Measurements from ENCODE around the gene CBX1. TPM values are rescaled to one million over a fixed set of nuclear protein-coding genes. Genes with fewer than 3 reads are reported as not detected.

Gene CBX1
- total and polyA plus RNA-seq, 4 donors, result 3.4 to 11.6 (median 9.6) TPM

DNA sequence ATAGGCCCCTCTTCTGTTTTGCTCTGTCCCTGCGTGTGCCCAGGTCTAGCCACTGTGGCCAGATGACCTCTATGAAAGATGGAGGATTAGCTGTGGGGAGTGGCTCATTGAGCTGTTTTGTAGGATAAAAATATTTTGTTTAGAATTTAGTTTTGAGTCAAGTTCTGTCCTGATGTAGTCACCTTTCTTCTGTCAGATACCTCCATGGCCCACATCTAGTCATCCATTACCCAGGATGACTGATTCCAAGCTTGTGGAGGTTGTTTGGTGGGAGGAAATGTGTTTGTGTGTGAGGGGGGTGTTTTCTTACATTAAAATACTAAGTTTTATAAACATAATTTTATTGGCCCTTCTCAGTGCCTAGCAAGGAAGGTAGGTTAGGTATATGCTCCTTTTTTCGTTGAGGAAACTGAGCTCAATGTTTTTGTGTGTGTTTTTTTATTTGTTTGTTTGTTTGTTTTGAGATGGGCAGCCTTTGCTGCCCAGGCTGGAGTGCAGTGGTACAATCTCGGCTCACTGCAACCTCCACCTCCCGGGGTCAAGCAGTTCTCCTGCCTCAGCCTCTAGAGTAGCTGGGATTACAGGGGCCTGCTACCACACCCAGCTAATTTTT lies 22.6 kb upstream of the CBX1 start:
- H3K4me3 ChIP-seq (ENCODE audit: low read depth in 1 of 3, low read length in 3 of 3), result no peak overlapping the region
- TF ChIP-seq FOXA2 (IDR thresholded peaks at IDR 0.05), result no peak
- no peak for TF ChIP-seq NR2F2 (IDR thresholded peaks at IDR 0.05)
- TF ChIP-seq, protein P1, sequence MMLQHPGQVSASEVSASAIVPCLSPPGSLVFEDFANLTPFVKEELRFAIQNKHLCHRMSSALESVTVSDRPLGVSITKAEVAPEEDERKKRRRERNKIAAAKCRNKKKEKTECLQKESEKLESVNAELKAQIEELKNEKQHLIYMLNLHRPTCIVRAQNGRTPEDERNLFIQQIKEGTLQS (IDR thresholded peaks at IDR 0.05), result no peak
- TF ChIP-seq, protein P2, sequence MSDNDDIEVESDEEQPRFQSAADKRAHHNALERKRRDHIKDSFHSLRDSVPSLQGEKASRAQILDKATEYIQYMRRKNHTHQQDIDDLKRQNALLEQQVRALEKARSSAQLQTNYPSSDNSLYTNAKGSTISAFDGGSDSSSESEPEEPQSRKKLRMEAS (IDR thresholded peaks at IDR 0.05), result no peak
- no peak for TF ChIP-seq HNF4G (IDR thresholded peaks at IDR 0.05)
- no peak for TF ChIP-seq RAD21 (IDR thresholded peaks at IDR 0.05)
- TF ChIP-seq, protein P3, sequence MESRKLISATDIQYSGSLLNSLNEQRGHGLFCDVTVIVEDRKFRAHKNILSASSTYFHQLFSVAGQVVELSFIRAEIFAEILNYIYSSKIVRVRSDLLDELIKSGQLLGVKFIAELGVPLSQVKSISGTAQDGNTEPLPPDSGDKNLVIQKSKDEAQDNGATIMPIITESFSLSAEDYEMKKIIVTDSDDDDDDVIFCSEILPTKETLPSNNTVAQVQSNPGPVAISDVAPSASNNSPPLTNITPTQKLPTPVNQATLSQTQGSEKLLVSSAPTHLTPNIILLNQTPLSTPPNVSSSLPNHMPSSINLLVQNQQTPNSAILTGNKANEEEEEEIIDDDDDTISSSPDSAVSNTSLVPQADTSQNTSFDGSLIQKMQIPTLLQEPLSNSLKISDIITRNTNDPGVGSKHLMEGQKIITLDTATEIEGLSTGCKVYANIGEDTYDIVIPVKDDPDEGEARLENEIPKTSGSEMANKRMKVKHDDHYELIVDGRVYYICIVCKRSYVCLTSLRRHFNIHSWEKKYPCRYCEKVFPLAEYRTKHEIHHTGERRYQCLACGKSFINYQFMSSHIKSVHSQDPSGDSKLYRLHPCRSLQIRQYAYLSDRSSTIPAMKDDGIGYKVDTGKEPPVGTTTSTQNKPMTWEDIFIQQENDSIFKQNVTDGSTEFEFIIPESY (IDR thresholded peaks at IDR 0.05), result no peak
- TF ChIP-seq RXRA (IDR thresholded peaks at IDR 0.05), result no peak
- no peak for TF ChIP-seq TAF1 (conservative IDR thresholded peaks at IDR 0.05)
- no peak for TF ChIP-seq HNF4A (conservative IDR thresholded peaks at IDR 0.05)
- no peak for TF ChIP-seq GABPA (IDR thresholded peaks at IDR 0.05 in 1 of 2, conservative IDR thresholded peaks at IDR 0.05 in 1 of 2)
- no peak for TF ChIP-seq FOXA1 (IDR thresholded peaks at IDR 0.05)
- no peak for TF ChIP-seq SP1 (IDR thresholded peaks at IDR 0.05)
- WGBS, result 94% methylated on average over 4 of the region's 4 CpGs
- DNase-seq (ENCODE audit: low spot score), result no peak
- H3K4me1 ChIP-seq (ENCODE audit: control insufficient read depth in 4 of 4, insufficient read depth in 4 of 4, low read length in 3 of 4), result no peaks in the 10 kb centered on the region
- H3K27me3 ChIP-seq (ENCODE audit: control insufficient read depth in 4 of 4, insufficient read depth in 4 of 4, low read length in 3 of 4), result no peaks in the 10 kb centered on the region
- peaks cover 4 to 37% (median 26%) of the 10 kb centered on the region in 4 donors for H3K36me3 ChIP-seq (ENCODE audit: control insufficient read depth in 4 of 4, insufficient read depth in 3 of 4, low read depth in 1 of 4, low read length in 3 of 4)
- no peak overlapping the region for H3K27ac ChIP-seq (ENCODE audit: low read depth in 1 of 2, low read length in 2 of 2)
- H3K9me3 ChIP-seq (ENCODE audit: control insufficient read depth in 4 of 4, low read length in 3 of 4), result no peaks in the 10 kb centered on the region
- no peak overlapping the region for H3K9ac ChIP-seq (ENCODE audit: low read depth in 1 of 2, low read length in 2 of 2)

DNA sequence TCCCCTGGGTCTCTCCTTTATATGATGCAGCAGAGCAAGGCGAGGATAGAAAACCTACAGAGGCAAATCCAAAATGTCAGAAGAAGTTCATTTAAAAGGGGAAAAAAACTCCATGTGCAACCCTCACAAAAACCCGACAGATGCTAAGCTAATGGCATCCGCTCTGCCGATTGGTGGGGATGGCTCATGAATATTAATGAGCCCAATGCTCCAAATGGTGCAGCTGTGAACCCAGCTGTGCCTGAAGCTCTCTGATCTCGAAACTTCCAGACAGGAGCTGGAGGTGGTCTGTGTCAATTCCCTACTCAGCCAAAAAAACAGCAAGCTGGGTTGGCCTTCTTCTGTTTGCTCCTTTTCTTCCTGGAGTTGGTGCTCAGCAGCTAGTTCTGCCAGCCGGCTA lies 21.8 kb upstream of the CBX1 start:
- H3K27ac ChIP-seq (ENCODE audit: low read depth in 1 of 2, low read length in 2 of 2), result no peak overlapping the region
- peaks cover 4 to 43% (median 30%) of the 10 kb centered on the region in 4 donors for H3K36me3 ChIP-seq (ENCODE audit: control insufficient read depth in 4 of 4, insufficient read depth in 3 of 4, low read depth in 1 of 4, low read length in 3 of 4)
- H3K4me3 ChIP-seq (ENCODE audit: low read depth in 1 of 3, low read length in 3 of 3), result no peak overlapping the region
- TF ChIP-seq HNF4G (IDR thresholded peaks at IDR 0.05) (no peak), HNF4A (conservative IDR thresholded peaks at IDR 0.05) (no peak), FOXA1 (IDR thresholded peaks at IDR 0.05) (no peak), SP1 (IDR thresholded peaks at IDR 0.05) (no peak), EGR1 (IDR thresholded peaks at IDR 0.05; ENCODE audit: low read depth in 2 of 2) (no peak), FOXA2 (IDR thresholded peaks at IDR 0.05) (no peak), GABPA (IDR thresholded peaks at IDR 0.05 in 1 of 2, conservative IDR thresholded peaks at IDR 0.05 in 1 of 2) (no peak), RXRA (IDR thresholded peaks at IDR 0.05) (no peak)
- TF ChIP-seq, protein P2 (IDR thresholded peaks at IDR 0.05), result no peak
- TF ChIP-seq, protein P4, sequence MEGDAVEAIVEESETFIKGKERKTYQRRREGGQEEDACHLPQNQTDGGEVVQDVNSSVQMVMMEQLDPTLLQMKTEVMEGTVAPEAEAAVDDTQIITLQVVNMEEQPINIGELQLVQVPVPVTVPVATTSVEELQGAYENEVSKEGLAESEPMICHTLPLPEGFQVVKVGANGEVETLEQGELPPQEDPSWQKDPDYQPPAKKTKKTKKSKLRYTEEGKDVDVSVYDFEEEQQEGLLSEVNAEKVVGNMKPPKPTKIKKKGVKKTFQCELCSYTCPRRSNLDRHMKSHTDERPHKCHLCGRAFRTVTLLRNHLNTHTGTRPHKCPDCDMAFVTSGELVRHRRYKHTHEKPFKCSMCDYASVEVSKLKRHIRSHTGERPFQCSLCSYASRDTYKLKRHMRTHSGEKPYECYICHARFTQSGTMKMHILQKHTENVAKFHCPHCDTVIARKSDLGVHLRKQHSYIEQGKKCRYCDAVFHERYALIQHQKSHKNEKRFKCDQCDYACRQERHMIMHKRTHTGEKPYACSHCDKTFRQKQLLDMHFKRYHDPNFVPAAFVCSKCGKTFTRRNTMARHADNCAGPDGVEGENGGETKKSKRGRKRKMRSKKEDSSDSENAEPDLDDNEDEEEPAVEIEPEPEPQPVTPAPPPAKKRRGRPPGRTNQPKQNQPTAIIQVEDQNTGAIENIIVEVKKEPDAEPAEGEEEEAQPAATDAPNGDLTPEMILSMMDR (IDR thresholded peaks at IDR 0.05; ENCODE audit: low read depth, low read length, missing input control), result no peak
- no peaks in the 10 kb centered on the region for H3K27me3 ChIP-seq (ENCODE audit: control insufficient read depth in 4 of 4, insufficient read depth in 4 of 4, low read length in 3 of 4)
- no peaks in the 10 kb centered on the region for H3K4me1 ChIP-seq (ENCODE audit: control insufficient read depth in 4 of 4, insufficient read depth in 4 of 4, low read length in 3 of 4)
- DNase-seq (ENCODE audit: low spot score), result no peak
- H3K9ac ChIP-seq (ENCODE audit: low read depth in 1 of 2, low read length in 2 of 2), result no peak overlapping the region
- WGBS, result 94% methylated on average over 6 of the region's 6 CpGs
- no peaks in the 10 kb centered on the region for H3K9me3 ChIP-seq (ENCODE audit: control insufficient read depth in 4 of 4, low read length in 3 of 4)
